ENCODE measurements around the gene HECW1.

Gene HECW1

DNA sequence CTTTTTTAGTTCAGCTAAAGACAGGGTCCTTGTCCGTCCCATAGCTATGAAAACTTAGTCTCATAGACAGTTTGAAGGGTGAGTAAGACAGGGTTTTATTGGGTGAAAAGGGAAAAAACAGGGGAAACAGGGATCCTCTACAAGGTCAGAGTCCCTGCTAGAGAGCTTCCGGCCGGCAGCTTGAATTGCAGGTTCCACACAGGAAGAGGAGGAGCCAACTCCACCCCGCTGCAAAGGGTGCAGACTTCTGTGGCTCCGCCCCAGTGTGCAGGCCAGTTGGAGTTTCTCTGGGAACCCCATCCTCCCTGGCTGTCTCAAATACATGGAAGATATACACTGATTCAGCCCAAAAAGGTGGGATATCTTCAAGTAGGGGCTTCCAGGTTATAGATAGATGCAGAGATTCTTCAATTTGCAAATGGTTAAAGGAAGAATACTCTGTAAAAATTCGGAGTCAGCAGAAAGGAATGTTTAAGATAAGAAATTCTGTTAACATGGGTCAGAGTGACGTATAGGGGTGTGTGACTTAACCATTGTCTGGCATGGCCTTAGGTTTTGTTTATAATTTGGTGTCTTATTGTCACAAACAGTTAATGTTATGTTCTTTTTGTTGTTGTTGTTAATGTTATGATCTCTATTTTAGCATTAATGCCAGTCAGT is 34.6 kb upstream of the HECW1 start:
- CTCF ChIA-PET = interaction anchor here (0.9 kb wide), 1 partner anchor 30 kb away, joined by 3 read pairs; no protein-coding TSS in a partner anchor
- 85% methylated on average over 6 of the region's 7 CpGs for WGBS (ENCODE audit: insufficient coverage)
- no peak overlapping the region for H3K27ac ChIP-seq (ENCODE audit: insufficient read depth in 1 of 2, low read depth in 1 of 2, low read length in 2 of 2, poor library complexity in 1 of 2, severe bottlenecking in 2 of 2)
- no peaks in the 10 kb centered on the region for H3K36me3 ChIP-seq (ENCODE audit: control insufficient read depth in 4 of 4, insufficient read depth in 4 of 4, low read length in 3 of 4)
- no peak for DNase-seq
- peaks cover 0 to 11% (median 0%) of the 10 kb centered on the region in 5 experiments for H3K27me3 ChIP-seq (replicated peaks in 2 of 5; ENCODE audit: control insufficient read depth in 4 of 5, insufficient read depth in 5 of 5, low read length in 4 of 5)
- no peak overlapping the region for H3K4me3 ChIP-seq (ENCODE audit: control insufficient read depth in 1 of 7, extremely low read depth in 1 of 7, insufficient read depth in 4 of 7, low read depth in 2 of 7, low read length in 6 of 7)
- no peaks in the 10 kb centered on the region for H3K4me1 ChIP-seq (ENCODE audit: control extremely low read depth in 1 of 4, control insufficient read depth in 4 of 4, insufficient read depth in 4 of 4, low read length in 3 of 4)
- no peaks in the 10 kb centered on the region for H3K9me3 ChIP-seq (ENCODE audit: control extremely low read depth in 1 of 5, control insufficient read depth in 4 of 5, insufficient read depth in 2 of 5, low read depth in 1 of 5, low read length in 4 of 5)
- POLR2A ChIA-PET = no interaction called here

- ChIA-PET CTCF (no interaction called here), POLR2A (no interaction called here)
- no peaks in the 10 kb centered on the region for H3K4me1 ChIP-seq (ENCODE audit: control extremely low read depth in 1 of 4, control insufficient read depth in 4 of 4, insufficient read depth in 4 of 4, low read length in 3 of 4)
- H3K9me3 ChIP-seq (ENCODE audit: control extremely low read depth in 1 of 5, control insufficient read depth in 4 of 5, insufficient read depth in 2 of 5, low read depth in 1 of 5, low read length in 4 of 5) = no peaks in the 10 kb centered on the region
- H3K27ac ChIP-seq (ENCODE audit: insufficient read depth in 1 of 2, low read depth in 1 of 2, low read length in 2 of 2, poor library complexity in 1 of 2, severe bottlenecking in 2 of 2) = no peak overlapping the region
- WGBS (ENCODE audit: insufficient coverage) = 75% methylated on average over 3 of the region's 6 CpGs
- H3K27me3 ChIP-seq (replicated peaks in 2 of 5; ENCODE audit: control insufficient read depth in 4 of 5, insufficient read depth in 5 of 5, low read length in 4 of 5) = peaks cover 0 to 11% (median 0%) of the 10 kb centered on the region in 5 experiments
- H3K36me3 ChIP-seq (ENCODE audit: control insufficient read depth in 4 of 4, insufficient read depth in 4 of 4, low read length in 3 of 4) = no peaks in the 10 kb centered on the region
- DNase-seq = no peak
- no peak overlapping the region for H3K4me3 ChIP-seq (ENCODE audit: control insufficient read depth in 1 of 7, extremely low read depth in 1 of 7, insufficient read depth in 4 of 7, low read depth in 2 of 7, low read length in 6 of 7)
Observed at GRCh38 chr7:43078794-43079193, 33.7 kb upstream of the HECW1 start.

DNA sequence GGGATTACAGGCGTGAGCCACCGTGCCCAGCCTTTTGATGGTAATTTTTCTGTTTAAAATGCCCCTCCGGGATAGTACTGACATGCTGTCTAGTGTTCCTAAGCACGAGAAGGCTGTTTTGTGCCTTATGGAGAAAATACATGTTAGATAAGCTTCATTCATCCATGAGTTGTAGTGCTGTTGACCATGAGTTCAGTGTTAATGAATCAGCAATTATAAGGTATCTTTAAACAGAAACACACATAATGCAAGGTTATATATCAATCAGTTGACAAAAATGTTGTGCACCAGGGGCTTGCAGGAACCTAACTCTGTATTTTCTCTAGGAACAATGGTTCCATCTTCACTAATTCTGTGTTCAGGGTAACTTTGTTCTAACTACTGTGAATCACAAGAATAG is 30.8 kb upstream of the HECW1 start:
- DNase-seq = no peak
- ChIA-PET POLR2A (no interaction called here), CTCF (no interaction called here)
- H3K4me3 ChIP-seq (ENCODE audit: control insufficient read depth in 1 of 7, extremely low read depth in 1 of 7, insufficient read depth in 4 of 7, low read depth in 2 of 7, low read length in 6 of 7) = no peak overlapping the region
- H3K9me3 ChIP-seq (ENCODE audit: control extremely low read depth in 1 of 5, control insufficient read depth in 4 of 5, insufficient read depth in 2 of 5, low read depth in 1 of 5, low read length in 4 of 5) = peaks cover 0 to 1% (median 0%) of the 10 kb centered on the region in 5 experiments
- H3K36me3 ChIP-seq (ENCODE audit: control insufficient read depth in 4 of 4, insufficient read depth in 4 of 4, low read length in 3 of 4) = no peaks in the 10 kb centered on the region
- H3K4me1 ChIP-seq (ENCODE audit: control extremely low read depth in 1 of 4, control insufficient read depth in 4 of 4, insufficient read depth in 4 of 4, low read length in 3 of 4) = no peaks in the 10 kb centered on the region
- peaks cover 0 to 13% (median 2%) of the 10 kb centered on the region in 5 experiments for H3K27me3 ChIP-seq (replicated peaks in 2 of 5; ENCODE audit: control insufficient read depth in 4 of 5, insufficient read depth in 5 of 5, low read length in 4 of 5)
- WGBS (ENCODE audit: insufficient coverage) = 80% methylated on average over 3 of the region's 4 CpGs
- H3K27ac ChIP-seq (ENCODE audit: insufficient read depth in 1 of 2, low read depth in 1 of 2, low read length in 2 of 2, poor library complexity in 1 of 2, severe bottlenecking in 2 of 2) = no peak overlapping the region

DNA sequence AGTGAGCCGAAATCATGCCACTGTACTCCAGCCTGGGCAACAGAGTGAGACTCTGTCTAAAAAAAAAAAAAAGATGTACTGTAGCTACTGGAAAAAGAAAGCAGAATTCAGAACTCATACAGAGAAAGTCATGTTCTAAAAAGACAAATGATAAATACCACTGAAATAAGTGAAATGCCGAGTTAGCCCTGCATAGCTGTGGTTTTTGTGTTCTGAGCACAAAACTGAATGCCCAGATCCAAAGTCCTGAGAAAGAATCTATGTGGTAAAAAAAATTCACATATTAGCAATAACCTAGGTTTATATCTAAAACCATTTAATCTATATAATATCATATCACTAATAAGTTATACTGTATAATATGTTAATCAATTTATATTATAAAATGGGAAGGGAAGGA is 29.3 kb upstream of the HECW1 start:
- peaks cover 0 to 3% (median 1%) of the 10 kb centered on the region in 5 experiments for H3K9me3 ChIP-seq (ENCODE audit: control extremely low read depth in 1 of 5, control insufficient read depth in 4 of 5, insufficient read depth in 2 of 5, low read depth in 1 of 5, low read length in 4 of 5)
- no peak overlapping the region for H3K4me3 ChIP-seq (ENCODE audit: control insufficient read depth in 1 of 7, extremely low read depth in 1 of 7, insufficient read depth in 4 of 7, low read depth in 2 of 7, low read length in 6 of 7)
- ChIA-PET CTCF (no interaction called here), POLR2A (no interaction called here)
- WGBS (ENCODE audit: insufficient coverage) = no CpG with 5 or more reads among the region's 2 CpGs
- DNase-seq = no peak
- H3K27ac ChIP-seq (ENCODE audit: insufficient read depth in 1 of 2, low read depth in 1 of 2, low read length in 2 of 2, poor library complexity in 1 of 2, severe bottlenecking in 2 of 2) = no peak overlapping the region
- H3K36me3 ChIP-seq (ENCODE audit: control insufficient read depth in 4 of 4, insufficient read depth in 4 of 4, low read length in 3 of 4) = no peaks in the 10 kb centered on the region
- H3K27me3 ChIP-seq (replicated peaks in 2 of 5; ENCODE audit: control insufficient read depth in 4 of 5, insufficient read depth in 5 of 5, low read length in 4 of 5) = peaks cover 0 to 11% (median 2%) of the 10 kb centered on the region in 5 experiments
- no peaks in the 10 kb centered on the region for H3K4me1 ChIP-seq (ENCODE audit: control extremely low read depth in 1 of 4, control insufficient read depth in 4 of 4, insufficient read depth in 4 of 4, low read length in 3 of 4)

DNA sequence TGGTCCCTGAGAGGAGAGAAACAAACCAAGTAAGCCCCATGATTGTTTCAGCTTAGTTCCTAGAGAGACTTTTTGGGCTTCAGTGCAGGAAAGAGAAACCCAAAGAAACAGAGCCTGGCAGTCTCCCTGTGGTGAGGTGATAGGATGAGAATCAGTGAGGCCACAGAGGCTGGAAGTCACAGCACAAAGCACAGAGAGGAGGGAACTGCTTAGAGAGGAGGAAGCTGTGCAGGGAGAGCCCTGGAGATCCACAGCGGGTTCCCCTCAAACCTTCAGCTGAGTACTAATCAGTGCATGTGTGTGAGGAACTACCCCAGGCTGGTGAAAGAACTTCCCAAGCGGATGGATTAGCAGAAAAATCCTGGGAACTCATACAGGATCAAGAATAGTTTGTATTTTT is 27.4 kb upstream of the HECW1 start:
- no peak overlapping the region for H3K27ac ChIP-seq (ENCODE audit: insufficient read depth in 1 of 2, low read depth in 1 of 2, low read length in 2 of 2, poor library complexity in 1 of 2, severe bottlenecking in 2 of 2)
- peaks cover 0 to 6% (median 2%) of the 10 kb centered on the region in 5 experiments for H3K9me3 ChIP-seq (ENCODE audit: control extremely low read depth in 1 of 5, control insufficient read depth in 4 of 5, insufficient read depth in 2 of 5, low read depth in 1 of 5, low read length in 4 of 5)
- H3K27me3 ChIP-seq (replicated peaks in 2 of 5; ENCODE audit: control insufficient read depth in 4 of 5, insufficient read depth in 5 of 5, low read length in 4 of 5) = peaks cover 0 to 6% (median 0%) of the 10 kb centered on the region in 5 experiments
- 88% methylated on average over 1 of the region's 2 CpGs for WGBS (ENCODE audit: insufficient coverage)
- DNase-seq = no peak
- H3K36me3 ChIP-seq (ENCODE audit: control insufficient read depth in 4 of 4, insufficient read depth in 4 of 4, low read length in 3 of 4) = no peaks in the 10 kb centered on the region
- ChIA-PET CTCF (no interaction called here), POLR2A (no interaction called here)
- no peak overlapping the region for H3K4me3 ChIP-seq (ENCODE audit: control insufficient read depth in 1 of 7, extremely low read depth in 1 of 7, insufficient read depth in 4 of 7, low read depth in 2 of 7, low read length in 6 of 7)
- no peaks in the 10 kb centered on the region for H3K4me1 ChIP-seq (ENCODE audit: control extremely low read depth in 1 of 4, control insufficient read depth in 4 of 4, insufficient read depth in 4 of 4, low read length in 3 of 4)

DNA sequence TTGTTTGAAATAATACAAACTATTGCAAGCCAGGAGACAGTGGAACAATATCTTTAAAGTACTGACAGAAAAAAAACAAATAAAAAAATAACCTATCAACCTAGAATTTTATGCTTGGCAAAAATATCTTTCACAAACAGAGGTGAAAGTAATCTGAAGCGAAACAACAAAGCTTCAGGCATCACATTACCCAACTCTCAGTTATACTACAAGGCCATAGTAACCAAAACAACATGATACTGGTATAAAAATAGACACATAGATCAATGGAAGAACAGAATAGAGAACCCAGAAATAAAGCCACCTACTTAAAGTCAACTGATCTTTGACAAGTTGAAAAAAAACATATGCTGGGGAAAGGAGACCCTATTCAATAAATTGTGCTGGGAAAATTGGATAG is 26.5 kb upstream of the HECW1 start:
- peaks cover 0 to 4% (median 0%) of the 10 kb centered on the region in 5 experiments for H3K27me3 ChIP-seq (replicated peaks in 2 of 5; ENCODE audit: control insufficient read depth in 4 of 5, insufficient read depth in 5 of 5, low read length in 4 of 5)
- POLR2A ChIA-PET = no interaction called here
- CTCF ChIA-PET = no interaction called here
- no peak overlapping the region for H3K27ac ChIP-seq (ENCODE audit: insufficient read depth in 1 of 2, low read depth in 1 of 2, low read length in 2 of 2, poor library complexity in 1 of 2, severe bottlenecking in 2 of 2)
- WGBS (ENCODE audit: insufficient coverage) = no CpG with 5 or more reads among the region's 1 CpG
- H3K9me3 ChIP-seq (ENCODE audit: control extremely low read depth in 1 of 5, control insufficient read depth in 4 of 5, insufficient read depth in 2 of 5, low read depth in 1 of 5, low read length in 4 of 5) = peaks cover 0 to 6% (median 2%) of the 10 kb centered on the region in 5 experiments
- H3K36me3 ChIP-seq (ENCODE audit: control insufficient read depth in 4 of 4, insufficient read depth in 4 of 4, low read length in 3 of 4) = no peaks in the 10 kb centered on the region
- DNase-seq = no peak
- H3K4me1 ChIP-seq (ENCODE audit: control extremely low read depth in 1 of 4, control insufficient read depth in 4 of 4, insufficient read depth in 4 of 4, low read length in 3 of 4) = no peaks in the 10 kb centered on the region
- no peak overlapping the region for H3K4me3 ChIP-seq (ENCODE audit: control insufficient read depth in 1 of 7, extremely low read depth in 1 of 7, insufficient read depth in 4 of 7, low read depth in 2 of 7, low read length in 6 of 7)

DNA sequence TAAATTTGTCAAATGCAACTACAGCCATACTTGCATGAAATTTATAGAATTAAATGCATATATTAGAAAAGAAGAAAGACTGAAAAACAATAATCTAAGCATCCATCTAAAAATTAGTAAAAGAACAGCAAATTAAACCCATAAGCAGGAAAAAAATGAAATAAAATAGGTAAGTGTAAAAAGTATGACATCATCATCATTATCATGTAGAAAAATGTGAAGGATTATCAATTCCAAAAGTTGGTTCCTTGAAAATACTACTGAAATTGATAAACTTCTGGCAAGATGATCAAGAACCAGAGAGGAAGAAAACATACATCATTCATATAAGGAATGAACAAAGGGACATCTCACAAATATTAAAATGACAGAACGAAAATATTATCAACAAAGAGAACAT is 19.6 kb upstream of the HECW1 start:
- POLR2A ChIA-PET = no interaction called here
- Histone ChIP-seq H3K36me3 (ENCODE audit: control insufficient read depth in 4 of 4, insufficient read depth in 4 of 4, low read length in 3 of 4) (no peaks in the 10 kb centered on the region), H3K27ac (ENCODE audit: insufficient read depth in 1 of 2, low read depth in 1 of 2, low read length in 2 of 2, poor library complexity in 1 of 2, severe bottlenecking in 2 of 2) (no peak overlapping the region), H3K4me3 (ENCODE audit: control insufficient read depth in 1 of 7, extremely low read depth in 1 of 7, insufficient read depth in 4 of 7, low read depth in 2 of 7, low read length in 6 of 7) (no peak overlapping the region), H3K27me3 (replicated peaks in 2 of 5; ENCODE audit: control insufficient read depth in 4 of 5, insufficient read depth in 5 of 5, low read length in 4 of 5) (peaks cover 0 to 7% (median 0%) of the 10 kb centered on the region in 5 experiments), H3K4me1 (ENCODE audit: control extremely low read depth in 1 of 4, control insufficient read depth in 4 of 4, insufficient read depth in 4 of 4, low read length in 3 of 4) (no peaks in the 10 kb centered on the region), H3K9me3 (ENCODE audit: control extremely low read depth in 1 of 5, control insufficient read depth in 4 of 5, insufficient read depth in 2 of 5, low read depth in 1 of 5, low read length in 4 of 5) (peaks cover 0 to 3% (median 2%) of the 10 kb centered on the region in 5 experiments)
- no CpG with 5 or more reads among the region's 1 CpG for WGBS (ENCODE audit: insufficient coverage)
- CTCF ChIA-PET = no interaction called here
- no peak for DNase-seq

Measured in common myeloid progenitor, CD34-positive (primary cell).